ENCODE measurements around the gene TNFRSF1B.

The TNFRSF1B gene

DNA sequence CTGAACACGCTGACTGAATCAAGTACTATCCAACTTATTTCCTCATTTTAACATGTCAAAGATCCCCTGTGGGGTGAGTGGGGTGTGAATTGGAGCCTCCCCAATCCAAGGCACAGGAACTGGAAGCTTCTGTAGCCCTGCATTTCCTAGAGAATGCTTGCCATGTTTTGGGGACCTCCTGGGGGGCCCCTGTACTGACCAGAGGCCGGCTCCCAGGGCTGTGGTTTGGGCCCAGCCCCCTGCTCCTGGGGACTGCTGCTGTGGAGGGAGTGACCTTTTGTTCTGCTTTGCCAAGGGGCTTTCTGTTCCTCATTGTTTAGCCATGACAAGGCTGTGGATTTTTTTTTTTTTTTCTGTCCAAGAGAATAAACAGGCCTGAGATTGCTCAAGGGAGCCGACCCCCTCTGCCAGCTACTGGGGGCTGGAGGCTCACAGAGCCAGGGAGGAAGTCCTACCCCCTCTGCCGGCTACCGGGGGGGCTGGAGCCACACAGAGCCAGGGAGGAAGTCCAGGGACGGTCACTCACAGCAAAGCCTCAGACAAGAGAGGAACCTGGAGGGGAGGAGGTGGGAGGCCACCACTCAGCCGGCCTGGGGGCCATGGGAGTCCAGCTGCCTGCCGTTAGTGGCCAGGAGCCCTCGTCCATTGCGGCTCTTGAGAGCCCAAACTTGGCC, 17.4 kb downstream of the TNFRSF1B start:
- TF ChIP-seq, protein P1, sequence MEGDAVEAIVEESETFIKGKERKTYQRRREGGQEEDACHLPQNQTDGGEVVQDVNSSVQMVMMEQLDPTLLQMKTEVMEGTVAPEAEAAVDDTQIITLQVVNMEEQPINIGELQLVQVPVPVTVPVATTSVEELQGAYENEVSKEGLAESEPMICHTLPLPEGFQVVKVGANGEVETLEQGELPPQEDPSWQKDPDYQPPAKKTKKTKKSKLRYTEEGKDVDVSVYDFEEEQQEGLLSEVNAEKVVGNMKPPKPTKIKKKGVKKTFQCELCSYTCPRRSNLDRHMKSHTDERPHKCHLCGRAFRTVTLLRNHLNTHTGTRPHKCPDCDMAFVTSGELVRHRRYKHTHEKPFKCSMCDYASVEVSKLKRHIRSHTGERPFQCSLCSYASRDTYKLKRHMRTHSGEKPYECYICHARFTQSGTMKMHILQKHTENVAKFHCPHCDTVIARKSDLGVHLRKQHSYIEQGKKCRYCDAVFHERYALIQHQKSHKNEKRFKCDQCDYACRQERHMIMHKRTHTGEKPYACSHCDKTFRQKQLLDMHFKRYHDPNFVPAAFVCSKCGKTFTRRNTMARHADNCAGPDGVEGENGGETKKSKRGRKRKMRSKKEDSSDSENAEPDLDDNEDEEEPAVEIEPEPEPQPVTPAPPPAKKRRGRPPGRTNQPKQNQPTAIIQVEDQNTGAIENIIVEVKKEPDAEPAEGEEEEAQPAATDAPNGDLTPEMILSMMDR (IDR thresholded peaks at IDR 0.05; ENCODE audit: low read depth, low read length, missing control alignments): peak; percentile 42
- in situ Hi-C loops (cut with HindIII; ENCODE audit: low sequenced_read_pairs): no loop called here
- peak; percentile 87 for DNase-seq (ENCODE audit: low read depth)
- no peak overlapping the region for H3K4me3 ChIP-seq (ENCODE audit: low read depth, low read length)

DNA sequence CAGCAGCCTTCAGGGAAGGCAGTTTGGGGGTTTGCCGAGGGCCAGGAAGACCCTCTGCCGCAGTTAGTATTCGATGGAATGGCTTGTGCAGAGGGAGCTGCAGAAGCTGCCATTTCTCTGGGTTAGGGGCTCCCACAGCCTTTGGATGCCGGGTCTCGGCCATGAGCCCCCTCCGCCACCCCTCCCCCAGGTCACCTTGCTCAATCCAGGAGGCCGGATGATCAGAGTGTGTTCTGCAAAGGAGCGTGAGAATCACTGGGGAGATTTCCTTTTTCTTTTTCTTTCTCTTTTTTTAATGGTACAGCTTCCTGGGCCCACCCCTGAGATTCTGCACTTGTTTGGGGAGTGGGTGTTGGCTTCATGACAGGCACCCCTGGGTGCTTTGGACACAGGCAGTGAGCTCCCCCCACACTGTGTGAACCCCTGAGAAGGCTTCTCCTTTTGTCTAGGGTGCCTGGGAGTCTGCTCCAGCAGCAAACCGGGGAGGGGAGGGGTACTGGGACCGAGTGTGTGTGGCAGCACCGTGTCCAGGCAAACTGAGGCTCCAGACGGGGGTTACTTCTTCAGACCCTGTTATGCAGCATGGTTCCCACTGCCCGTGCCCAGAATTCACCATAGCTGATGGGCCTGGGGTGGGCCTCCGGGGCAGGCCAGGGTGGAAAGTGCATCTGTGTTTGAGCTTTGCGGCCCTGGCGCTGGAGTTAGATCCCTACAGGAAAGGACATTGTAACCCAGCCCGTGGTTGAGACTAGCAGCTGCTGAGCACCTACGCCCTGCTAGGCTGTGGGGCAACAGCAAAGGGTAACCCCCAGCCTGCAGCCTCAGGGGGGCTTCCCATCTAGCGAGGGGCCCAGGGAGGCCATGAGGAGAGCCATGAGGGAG, 18.5 kb downstream of the TNFRSF1B start:
- in situ Hi-C loops (cut with HindIII; ENCODE audit: low sequenced_read_pairs): no loop called here
- H3K4me3 ChIP-seq (ENCODE audit: low read depth, low read length): no peak overlapping the region
- TF ChIP-seq, protein P1 (IDR thresholded peaks at IDR 0.05; ENCODE audit: low read depth, low read length, missing control alignments): no peak
- DNase-seq (ENCODE audit: low read depth): no peak

DNA sequence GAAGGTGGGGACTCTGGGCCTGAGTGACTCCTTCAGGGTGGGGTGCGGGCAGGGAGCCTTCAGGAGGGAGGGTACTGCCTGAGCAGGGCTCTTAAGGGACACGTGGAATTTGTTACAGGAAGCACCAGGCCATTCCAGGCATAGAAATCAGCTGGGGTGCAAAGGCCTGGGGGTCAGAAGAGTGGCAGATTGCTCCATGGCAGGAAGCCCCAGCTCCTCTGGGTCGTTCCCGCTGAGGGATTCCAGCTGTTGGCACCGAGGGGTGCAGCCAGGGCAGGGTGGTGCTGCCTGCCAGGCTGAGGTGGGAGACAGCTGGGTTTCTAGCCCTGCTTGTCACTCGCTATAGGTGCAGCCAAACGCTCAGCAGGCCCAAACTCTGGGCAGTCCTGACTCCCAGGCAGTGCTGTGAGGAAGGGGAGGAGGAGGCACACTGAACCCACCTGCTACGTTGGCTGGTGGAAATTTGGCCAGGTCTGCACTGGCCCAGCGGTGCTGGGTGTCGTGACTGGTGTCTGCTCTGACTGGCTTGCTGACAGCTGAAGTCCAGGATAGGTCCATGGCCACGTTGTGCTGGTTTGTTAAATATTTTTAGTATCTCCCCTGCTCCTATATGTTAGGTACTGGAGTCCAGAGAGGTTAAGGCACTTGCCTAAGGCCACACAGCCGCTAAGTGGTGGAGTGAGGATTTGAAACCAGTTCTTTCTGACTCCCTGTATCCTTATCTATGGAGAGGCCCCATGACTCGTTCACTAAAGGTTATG, 19.3 kb downstream of the TNFRSF1B start:
- in situ Hi-C loops (cut with HindIII; ENCODE audit: low sequenced_read_pairs): no loop called here
- DNase-seq (ENCODE audit: low read depth): no peak
- H3K4me3 ChIP-seq (ENCODE audit: low read depth, low read length): no peak overlapping the region
- TF ChIP-seq, protein P1 (IDR thresholded peaks at IDR 0.05; ENCODE audit: low read depth, low read length, missing control alignments): no peak

DNA sequence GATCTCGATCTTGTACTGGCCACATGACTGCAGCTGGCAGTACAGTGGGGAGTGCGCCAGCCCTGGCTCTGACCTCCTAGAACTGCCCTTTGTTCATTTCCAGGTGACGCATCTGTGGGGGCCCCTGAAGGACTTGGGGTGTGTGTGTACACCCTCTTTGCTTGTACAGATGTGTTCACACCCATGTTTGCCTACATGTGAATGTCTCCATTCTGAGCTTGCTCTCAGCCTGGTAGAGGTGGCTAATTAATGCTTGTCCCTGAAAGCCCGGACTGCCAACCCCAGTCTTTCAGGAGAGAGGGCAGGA, 19.8 kb downstream of the TNFRSF1B start:
- H3K4me3 ChIP-seq (ENCODE audit: low read depth, low read length): no peak overlapping the region
- TF ChIP-seq, protein P1 (IDR thresholded peaks at IDR 0.05; ENCODE audit: low read depth, low read length, missing control alignments): no peak
- DNase-seq (ENCODE audit: low read depth): no peak
- in situ Hi-C loops (cut with HindIII; ENCODE audit: low sequenced_read_pairs): no loop called here

DNA sequence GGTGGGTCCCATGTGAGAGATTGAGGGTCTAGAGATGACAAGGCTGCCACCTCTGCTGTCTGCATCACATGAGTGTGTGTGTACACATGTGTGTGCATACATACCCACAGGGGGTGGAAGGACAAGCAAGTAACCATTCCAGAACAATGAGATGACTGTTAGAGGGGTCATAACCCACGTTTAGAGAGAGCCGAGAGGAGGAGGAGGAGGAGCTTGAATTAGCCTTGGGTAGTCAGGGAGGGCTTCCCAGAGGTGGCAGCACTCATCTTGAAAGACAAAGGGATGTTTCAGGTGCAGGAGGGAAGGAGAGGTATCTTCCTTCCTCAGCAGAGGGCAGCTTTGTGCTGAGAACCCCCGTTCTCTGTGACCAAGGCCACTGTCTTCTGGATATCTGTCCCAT, 21.3 kb downstream of the TNFRSF1B start:
- no peak for DNase-seq (ENCODE audit: low read depth)
- in situ Hi-C loops (cut with HindIII; ENCODE audit: low sequenced_read_pairs): no loop called here
- H3K4me3 ChIP-seq (ENCODE audit: low read depth, low read length): no peak overlapping the region
- TF ChIP-seq, protein P1 (IDR thresholded peaks at IDR 0.05; ENCODE audit: low read depth, low read length, missing control alignments): no peak

DNA sequence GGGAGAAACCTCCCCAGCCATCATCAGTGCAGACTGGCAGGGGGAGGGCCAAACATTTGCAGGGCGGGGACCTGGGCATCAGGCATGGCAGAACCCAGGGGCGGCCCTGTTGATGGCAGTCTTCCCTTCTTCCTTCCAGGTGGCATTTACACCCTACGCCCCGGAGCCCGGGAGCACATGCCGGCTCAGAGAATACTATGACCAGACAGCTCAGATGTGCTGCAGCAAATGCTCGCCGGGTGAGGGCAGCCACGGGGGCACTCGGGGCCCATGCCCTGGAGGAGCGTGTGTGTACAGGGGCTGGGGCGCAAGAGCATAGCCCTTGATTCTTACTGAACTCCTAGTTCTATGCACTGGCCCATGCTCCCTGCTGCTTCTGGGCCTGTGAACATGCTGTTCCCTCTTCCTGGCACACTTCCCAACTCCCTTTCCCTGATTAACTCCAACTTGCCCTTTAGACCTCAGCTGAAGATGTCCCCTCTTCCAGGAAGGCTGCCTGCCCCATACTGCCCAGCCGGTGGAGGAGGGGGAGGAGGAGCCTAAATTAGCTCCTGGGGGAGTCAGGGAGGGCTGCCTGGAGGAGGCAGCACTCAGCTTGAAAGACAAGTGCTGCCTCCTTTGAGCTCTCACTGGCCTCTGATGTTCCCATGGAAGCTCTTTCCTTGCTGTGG, 22.0 kb downstream of the TNFRSF1B start:
- in situ Hi-C loops (cut with HindIII; ENCODE audit: low sequenced_read_pairs): no loop called here
- H3K4me3 ChIP-seq (ENCODE audit: low read depth, low read length): no peak overlapping the region
- DNase-seq (ENCODE audit: low read depth): no peak
- TF ChIP-seq, protein P1 (IDR thresholded peaks at IDR 0.05; ENCODE audit: low read depth, low read length, missing control alignments): no peak

Measured in astrocyte of the cerebellum (primary cell).